HS-5 (cell line): Measurements from ENCODE around the gene DCC.

Experiments
- DNase-seq: peaks from one replicate; pipeline ENCODE4 v3.0.0-alpha.2; 2012; ENCODE audit warnings: low read depth

The DCC gene

DNA sequence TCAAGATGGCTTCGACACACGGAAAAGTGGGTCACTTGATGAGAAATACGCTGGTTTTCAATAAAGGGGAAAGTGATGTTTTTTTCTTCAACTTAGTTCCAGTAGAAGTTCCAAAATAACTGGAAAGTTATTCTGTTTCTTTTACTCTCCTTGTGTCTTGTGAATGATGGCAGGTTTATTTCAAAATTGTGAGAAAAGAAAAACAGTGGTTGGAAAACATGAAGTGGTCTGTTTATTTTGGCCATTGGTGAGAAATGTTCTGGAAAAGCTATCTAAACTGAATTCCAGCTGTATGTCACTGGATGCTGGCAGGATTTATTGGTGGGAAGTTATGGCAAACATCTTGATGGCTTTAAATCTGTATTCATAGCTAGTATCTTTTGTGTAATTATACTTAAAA is 484.1 kb downstream of the DCC start:
- DNase-seq = no peak

DNA sequence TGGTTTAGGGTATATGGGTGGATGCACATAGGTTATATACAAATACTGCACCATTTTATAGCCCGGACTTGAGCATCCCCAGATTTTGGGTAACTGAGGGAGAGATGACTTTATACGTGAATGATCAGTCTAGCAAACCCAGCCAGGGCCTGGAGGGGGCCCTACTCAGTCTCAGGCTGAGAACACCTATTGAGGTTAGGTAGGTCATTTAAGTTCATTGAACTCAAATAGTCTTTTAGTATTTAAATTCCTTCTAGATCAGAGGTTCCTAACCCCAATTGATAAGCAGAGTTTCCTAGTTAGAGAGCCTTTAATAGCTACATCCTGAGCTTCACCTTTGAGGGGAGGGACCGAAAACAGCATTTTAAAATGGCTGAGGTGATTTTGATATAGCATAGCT is 487.0 kb downstream of the DCC start:
- no peak for DNase-seq

DNA sequence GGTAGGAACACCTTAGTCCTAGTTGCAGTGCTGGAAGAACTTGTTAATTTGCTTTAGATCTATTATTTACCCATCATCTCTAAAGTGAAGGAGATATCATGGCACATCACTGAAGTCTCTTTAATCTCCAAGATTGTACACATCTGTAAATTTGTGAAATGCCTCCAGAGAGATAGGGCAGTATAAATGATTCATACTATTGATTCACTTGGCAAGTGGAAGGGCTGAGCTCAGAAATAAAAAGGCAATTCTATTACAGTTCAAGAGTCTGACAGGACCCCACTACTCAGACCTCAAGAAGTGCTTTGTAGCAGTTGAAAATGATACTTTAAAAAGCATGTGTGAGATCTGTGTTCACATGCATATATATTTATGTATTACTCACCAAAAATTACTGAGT is 489.3 kb downstream of the DCC start:
- DNase-seq = no peak

DNA sequence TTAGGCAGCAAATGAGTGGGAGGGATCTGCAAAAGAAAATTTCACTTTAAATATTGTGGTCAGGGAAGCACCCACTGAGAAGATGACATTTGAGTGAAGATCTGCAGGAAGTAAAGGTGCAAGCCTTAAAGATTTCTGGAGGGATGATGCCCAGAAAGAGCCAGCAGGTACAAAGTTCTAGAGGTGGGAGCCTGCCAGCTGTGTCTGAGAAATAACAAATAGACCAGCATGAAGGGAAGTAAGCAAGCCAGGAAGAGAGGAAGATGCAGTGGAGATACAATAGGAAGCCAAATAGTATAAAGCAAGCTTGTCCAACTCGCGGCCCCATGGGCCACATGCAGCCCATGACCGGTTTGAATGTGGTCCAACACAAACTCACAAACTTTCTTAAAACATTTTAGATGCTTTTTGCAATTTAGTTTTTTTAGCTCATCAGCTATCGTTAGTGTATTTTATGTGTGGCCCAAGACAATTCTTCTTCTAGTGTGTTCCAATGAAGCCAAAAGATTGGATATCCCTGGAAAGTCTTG is 489.9 kb downstream of the DCC start:
- no peak for DNase-seq

DNA sequence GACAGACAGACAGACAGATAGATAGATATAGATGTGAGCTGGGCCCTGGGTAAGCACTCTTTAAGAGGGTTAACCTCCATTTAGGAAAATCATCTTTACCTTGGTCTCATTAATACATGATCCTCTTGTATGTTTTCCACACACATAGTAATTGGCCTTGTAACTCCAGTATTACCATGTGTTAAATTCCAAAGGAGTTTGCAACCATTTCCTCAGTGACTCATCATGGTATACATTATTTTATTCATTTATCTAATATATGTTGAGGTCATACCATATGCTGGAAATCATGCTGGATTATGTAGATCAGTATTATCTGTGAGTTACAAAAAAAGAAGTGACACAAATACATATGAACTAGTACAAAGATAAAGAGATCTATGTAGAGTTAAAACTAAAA is 504.3 kb downstream of the DCC start:
- no peak for DNase-seq

DNA sequence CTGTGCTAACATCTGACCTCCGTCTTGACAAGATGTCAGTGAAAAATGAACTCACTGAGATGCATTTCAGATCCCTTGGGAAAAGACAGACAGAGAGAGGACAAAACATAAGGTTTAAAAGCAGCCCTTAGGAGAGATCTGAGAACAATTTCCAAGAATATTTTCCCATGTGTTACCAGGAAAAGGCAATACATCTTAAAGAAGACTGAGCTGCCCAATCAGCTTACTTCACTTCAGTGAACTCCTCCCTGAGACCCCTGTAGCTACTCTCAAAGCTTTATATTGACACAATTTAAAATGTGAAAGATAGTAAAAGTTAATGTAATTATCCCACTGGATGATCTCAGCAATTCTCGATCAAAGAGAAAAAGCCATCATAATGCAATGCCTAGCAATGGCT is 505.0 kb downstream of the DCC start:
- no peak for DNase-seq

DNA sequence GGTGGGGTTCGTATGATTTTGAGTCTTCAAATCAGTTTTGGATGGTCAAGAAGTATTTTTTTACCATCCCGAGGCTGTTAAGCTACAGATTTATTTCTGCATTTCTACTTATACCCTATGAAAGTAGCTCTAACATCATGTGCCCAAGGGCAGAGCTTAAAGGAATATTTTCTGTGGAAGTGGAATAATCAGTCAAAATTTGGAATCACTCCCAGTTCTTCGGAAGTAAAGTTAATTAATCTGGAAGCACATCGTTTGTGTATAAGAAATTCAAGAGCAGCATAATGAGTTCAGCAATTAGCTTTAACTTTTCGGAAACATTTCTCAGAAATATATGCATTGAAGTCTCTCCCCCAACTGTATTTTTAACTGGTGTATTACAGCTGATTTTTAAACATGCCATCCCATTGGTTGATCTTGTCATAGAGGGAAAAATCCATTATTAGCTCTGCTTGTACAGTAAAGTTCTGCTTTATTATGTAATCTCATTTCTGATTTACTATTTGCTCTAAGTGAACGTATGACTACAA is 510.1 kb downstream of the DCC start:
- no peak for DNase-seq

DNA sequence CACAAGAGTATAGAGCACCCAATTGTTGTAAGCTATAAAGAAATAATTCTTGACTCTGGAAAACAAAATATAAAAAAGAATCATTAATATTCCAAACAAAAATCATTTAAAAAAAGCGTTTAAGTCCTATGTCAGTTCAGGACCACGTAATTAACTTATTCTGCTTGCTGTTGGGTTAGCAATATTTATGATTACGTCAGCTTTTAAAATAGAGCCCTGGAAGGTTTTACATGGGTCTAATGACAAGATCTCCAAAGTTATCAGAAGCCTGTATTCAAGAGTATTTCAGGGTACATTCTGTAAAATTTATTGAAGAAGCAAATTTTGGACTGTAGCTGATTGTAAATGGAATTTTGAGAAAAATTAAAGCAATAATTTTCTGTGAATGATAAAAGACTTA is 521.6 kb downstream of the DCC start:
- DNase-seq = no peak

DNA sequence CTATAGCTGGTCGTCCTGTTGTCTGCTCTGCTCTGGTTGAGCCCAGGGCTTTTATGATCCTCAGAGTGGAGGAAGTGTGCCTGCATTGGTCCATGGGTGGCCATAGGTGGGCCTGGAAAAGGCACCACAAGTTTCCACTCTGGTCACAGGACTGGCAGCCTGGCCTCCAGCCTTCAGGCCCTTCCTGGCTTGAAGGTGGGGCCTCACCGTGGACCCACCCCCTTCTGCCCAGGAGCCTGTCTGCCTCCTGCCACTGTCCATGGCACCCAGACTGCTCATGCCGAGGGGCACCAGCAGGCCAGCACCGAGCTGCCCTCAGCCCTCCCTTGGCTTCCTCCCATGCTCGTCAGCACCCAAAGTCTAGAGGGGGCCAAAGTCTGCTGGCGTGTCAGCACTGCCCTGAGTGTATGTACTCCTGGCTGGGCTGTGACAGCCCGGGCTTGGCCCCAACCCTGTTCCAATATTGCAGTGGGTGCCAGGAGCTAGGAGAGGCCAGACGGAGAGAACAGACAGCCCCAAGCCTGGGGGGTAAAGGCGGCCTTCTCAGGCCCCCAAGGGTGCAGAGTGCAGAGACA is 529.4 kb downstream of the DCC start:
- no peak for DNase-seq

DNA sequence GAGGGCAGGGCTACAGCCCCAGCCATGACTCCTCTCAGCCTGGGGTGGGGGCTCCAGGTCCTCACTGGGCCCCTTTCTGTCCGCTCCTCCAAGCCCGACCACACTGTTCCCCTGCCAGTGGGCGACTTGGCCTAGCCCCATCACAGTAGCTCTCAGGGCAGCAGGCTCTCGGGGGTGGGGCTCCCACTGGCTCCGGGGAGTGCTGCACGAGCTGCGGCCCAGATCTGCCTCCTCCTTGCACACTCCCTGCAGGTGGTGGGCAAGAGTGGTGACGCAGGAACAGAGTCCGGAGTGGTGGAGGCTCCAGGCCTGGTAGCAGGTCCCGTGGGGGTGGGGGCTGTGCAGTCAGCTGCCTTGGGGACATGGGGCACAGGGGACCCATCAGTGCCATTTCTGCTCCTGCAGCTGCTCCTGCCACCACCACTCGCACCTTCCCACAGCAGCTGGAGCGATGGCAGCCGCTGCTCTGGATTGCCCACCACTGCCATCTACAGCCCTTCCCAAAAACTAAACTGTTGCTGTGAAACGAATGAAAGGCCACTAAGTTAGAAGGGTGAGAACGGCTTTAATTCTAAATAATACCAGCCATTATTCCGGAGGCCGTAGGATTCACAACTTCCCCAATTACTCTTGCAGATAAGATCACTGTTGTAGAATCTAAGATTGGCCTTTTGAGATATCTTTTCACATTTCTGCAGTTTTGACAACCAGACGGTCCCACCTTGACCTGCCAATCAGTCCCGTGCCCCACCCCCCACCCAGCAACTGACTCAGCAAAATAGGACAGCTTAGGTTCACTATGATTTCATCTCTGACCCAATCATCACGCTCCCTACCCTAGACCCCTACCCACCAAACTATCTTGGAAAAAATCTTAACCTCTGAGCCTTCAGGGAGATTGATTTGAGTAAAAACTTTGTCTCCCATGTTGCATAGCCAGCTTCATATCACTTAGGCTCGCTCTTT is 530.2 kb downstream of the DCC start:
- no peak for DNase-seq

DNA sequence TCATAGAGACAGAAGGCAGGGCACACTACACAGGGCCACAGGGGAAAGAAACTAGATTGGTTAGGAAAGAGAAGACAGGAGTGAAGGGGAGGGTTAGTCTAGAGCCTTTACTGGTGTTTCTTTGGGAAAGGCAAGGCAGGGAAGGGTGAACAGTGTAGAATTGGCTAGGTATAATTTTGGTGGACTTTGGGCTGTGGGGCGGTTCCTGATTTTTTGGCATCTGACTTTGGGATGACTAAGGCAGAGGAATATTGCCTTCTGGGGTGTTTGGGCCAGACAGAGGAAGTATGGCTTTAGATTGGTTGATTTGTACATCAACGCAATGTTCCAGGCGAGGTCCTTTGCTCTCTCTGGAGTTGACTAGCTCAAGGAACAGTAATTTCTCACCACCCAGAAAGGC is 534.8 kb downstream of the DCC start:
- no peak for DNase-seq

DNA sequence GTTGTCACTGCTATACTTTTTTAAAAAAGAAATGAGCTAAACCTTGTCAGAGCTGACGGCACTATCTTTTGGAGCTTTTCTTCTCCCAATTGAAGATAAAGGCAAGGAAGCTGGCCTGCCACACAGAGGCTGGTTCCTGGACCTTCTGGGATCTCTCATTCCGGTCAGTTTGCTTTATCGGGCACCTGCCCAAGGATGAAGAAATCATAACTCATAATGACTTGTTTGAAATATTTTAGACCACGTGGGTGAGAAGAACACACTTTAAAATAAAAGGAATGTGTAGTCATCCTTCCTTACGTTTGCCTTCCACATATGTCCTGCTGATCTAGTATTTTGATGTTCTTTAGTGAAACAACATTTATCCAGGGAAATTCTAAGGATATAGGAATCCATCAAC is 535.7 kb downstream of the DCC start:
- no peak for DNase-seq

DNA sequence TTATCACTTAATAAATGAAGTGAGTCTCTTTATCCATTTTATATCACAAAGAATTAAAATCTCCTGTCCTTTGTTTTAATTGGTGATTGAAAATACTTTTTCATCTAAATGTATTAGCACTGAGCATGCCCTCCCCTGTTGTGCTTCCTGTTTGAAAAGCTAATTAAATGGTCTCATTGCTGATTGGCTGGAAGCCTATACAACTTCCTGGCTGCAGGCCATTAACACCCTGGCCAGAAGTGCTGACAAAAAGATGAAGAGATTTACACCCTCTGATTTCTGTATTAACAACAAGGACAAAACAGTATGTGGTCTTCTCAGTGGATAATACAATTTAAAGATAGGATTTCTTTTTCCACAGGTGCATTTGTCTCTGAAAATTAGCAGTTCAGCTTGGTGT is 548.0 kb downstream of the DCC start:
- DNase-seq = no peak

DNA sequence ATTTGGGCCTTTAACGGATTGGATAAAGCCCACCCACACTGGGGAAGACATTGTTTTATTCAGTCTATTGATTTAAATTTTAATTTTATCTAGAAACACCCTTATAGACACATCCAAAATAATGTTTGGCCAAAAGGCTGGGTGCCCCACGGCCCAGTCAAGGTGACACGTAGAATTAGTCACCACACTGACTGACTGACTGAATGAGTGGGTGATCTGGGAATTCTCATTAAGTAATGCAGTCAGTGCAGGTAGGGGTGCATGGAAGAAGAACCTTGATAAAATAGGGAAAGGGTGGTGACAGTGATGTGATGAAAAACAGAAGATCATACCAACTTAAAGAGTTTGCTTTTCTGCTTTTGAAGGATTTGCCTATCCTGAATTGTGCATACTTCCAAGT is 554.8 kb downstream of the DCC start:
- DNase-seq = no peak

DNA sequence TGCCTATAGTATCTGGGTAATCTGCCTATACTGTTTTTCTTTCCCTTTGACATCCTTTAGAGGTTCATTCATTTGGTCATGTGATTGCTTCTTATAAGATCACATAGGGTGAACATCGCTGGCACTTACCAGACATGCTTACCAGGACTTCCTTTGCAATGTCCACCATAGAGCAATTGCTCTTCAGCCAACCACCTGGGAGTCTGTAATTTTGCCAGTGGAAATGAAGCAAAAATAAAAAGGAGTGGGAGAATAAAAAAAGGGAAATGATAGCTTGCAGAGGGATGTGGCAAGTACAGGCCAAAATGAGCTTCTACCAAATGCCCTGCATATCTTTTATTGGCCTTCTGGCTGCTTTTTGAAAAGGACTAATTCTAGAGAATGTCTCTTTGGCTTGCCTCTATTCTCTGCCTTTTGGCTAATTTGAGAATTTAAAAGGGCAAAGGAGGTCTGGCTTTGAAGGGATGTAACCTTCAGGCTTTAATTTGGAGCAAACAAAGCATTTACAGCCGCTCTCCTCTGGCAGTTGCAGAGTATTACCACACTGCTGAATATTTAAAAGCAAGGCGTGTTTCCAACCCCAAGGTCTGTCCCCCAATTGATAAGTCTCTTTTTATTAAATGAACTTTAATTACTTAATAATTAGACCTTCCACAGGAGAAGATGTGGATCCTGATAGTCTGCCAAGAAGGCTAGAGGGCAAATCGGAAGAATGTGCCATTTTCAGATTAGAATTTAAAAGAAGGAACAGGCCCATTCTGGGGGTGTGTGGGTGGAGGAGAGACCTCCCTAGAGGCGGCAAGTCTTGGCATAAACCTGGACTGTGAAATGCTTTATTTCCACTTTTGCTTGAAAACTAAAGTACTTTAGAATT is 557.9 kb downstream of the DCC start:
- no peak for DNase-seq

DNA sequence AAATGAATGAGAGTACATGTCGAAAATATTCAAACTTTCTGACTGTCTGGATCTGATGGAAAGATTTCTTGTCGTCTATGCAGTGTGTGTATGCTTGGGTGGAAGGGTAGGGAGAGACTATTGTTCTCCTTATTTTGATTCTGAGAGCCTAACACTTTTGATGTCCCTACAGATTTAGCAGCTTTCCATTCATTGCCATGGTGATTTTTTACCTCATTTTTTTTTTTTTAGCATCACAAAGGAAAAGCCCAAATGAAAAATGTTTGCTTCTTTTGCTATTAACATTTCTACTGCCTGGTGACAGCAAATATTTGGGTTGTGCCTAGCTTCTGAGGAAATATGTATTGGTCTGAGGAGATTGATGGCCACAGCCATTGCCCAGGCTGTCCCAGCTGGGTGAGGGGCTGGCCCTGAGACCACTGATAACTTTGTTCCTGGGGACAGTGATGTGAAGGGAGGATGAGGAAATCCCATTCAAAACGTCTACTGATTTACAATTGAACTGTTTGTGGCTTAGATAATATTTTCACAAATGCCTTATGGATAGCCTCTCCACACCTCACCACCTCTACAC is 558.6 kb downstream of the DCC start:
- no peak for DNase-seq

DNA sequence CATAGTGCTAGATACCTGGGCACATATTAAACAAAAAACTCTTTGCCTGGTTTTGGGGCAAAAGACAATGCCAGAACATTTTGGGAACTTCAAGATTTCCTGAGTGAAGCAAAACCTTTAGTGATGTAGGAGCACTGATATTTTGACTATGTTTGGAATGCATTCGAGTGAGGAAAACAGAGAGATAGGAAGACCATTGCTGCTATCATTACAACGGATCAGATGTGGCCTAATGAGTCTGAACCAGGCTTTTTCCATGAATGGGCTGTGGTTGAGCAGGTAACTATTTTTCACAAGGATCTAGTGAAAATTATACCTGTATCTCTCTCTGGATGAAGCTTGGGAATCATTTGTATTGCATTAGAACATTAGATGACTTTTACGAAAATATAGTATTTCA is 562.2 kb downstream of the DCC start:
- no peak for DNase-seq

DNA sequence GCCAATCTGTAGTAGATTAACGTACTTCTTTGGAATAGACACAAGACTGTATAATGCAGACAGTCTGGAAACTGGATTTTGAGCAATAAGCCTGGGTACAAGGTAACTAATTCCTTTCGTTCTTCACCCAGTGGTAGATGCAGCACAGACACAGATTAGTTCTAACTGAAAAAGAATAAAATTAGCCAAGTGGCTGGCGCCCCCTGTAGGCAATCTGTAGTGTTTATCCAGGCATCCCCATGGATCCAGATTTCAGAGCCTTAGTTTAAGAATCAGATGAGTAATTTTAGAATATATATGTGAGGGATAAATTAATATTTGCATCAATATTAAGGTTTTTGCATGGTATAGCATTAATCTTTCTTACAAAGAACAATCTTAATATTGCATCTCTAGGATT is 563.9 kb downstream of the DCC start:
- no peak for DNase-seq

DNA sequence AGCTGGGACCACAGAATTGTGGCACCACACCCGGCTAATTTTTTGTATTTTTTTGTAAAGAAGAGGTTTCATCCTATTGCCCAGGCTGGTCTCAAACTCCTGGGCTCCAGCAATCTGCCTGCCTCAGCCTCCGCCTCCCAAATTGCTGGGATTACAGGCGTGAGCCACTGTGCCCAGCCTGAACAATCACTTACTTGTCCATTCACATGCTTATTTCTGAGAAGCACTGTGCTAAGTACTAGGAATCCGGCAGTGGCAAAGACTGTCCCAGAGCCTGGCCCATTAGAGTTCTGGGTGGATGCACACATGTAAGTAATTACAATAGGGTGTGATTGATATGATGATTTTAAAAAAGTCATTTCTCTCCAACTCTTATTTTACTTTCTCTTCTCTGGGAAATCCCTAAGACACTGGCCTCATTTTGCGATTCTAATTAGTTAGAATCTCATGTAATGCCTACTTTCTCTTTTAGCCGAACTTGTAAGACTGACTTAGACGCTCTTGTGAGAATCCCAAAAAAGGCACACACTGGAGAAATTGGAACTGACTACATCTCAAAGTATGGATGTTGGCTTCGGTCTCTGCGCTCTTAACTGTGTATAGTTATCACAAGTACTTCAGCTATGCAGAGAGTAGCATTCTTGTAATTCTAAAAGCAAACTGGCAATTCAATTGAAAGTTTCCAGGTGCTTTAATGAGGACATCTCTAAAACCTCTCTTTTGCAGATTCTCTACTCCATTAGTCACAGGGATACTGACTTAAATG is 567.7 kb downstream of the DCC start:
- DNase-seq = no peak

DNA sequence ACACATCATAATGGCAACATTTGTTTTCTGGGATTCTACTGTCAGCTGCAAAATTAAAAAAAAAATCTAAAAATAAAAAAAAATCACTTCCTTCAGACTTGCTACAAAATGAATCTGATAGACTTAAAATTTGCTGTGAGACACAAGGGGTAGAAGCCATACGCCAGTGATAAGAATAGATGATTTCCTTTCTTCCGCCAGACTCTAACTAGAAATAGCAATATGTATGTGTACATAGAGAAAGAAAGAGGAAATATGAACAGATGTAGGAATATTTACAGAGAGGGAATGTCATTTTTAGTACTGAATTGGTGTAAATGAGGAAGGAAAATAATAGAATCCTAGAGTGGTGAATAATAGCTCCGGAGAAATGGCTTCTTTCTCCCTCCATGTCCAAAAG is 574.2 kb downstream of the DCC start:
- no peak for DNase-seq

DNA sequence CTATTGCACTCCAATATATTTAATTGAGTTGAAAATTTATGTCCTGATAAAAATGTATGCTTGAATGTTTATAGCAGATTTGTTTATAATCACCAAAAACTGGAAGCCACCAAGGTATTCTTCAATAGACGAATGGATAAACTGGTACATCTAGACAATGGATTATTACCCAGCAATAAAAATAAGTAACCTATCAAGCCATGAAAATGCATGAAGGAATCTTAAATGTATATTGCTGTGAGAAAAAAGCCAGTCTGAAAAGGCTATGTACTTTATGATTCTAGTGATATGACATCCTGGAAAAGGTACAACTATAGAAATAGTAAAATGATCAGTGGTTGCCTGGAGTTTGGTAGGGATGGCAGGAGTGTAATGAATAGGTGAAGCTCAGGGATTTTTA is 580.7 kb downstream of the DCC start:
- DNase-seq = no peak
